Left forelimb (tissue), 1 donor: ENCODE results near the gene HENMT1.
"Not testable (repeated sequence)": the region's sequence is repeated elsewhere in the genome, so short reads cannot be mapped to it uniquely, and the experiment has no call there.

Experiments
- DNase-seq: peaks from one replicate; pipeline ENCODE4 v3.0.0-alpha.2; 2018; ENCODE audit warnings: low spot score

Gene HENMT1

DNA sequence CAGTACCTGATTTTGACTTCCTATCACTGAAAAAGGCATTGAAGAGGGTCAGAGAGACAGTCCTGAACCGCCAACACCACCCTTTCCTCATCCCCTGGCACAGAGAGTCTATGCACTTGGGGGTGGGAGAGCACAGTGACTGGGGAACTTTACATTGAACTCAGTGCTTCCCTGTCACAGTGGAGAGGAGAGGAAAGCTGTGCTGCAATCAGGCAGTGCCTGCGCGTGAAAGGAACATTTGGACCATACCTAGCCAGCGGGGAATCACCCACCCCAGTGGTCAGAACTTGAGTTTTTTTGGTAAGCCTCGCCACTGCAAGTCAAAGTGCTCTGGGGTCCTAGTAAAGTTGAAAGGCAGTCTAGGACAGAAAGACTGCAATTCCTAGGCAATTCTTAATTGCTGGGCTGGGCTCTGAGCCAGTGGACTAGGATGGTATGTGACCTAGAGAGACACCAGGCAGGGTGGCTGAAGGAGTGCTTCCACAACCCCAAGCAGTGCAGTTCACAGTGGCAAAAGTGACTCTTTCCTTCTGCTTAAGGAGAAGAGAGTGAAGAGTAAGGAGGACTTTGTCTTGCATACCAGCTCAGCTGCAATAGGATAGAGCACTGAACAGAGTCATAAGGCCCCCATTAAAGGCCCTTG, 9.4 kb upstream of the HENMT1 start:
- DNase-seq, result no peak

- no peak for DNase-seq
Measured at GRCh38 chr1:108669679-108670078, 8.8 kb upstream of the HENMT1 start.

DNA sequence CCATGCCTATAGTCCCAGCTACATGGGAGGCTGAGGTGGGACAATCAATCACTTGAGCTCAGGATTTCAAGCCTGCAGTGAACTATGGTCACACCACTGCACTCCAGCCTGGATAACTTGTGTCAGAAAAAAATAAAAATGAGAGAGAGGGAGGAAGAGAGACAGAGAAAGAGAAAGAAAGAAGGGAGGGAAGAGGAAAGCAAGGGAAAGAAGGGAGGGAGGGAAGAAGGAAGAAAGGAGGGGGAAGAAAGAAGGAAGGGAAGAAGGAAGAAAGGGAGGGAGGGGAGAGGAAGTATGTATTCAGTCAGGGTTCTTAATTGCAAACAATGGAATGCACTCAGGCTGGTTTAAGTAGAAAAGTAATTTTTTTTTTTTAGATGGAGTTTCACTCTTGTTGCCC, 7.9 kb upstream of the HENMT1 start:
- DNase-seq, result no peak

DNA sequence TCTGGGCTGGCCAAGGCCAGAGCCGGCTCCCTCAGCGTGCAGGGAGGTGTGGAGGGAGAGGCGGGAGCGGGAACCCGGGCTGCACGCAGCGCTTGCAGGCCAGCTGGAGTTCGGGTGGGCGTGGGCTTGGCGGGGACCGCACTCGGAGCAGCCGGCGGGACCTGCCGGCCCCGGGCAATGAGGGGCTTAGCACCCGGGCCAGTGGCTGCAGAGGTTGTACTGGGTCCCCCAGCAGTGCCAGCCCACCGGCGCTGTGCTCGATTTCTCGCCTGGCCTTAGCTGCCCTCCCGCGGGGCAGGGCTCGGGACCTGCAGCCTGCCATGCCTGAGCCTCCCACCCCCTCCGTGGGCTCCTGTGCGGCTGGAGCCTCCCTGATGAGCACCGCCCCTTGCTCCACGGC, 6.5 kb upstream of the HENMT1 start:
- DNase-seq, result not testable (repeated sequence)

DNA sequence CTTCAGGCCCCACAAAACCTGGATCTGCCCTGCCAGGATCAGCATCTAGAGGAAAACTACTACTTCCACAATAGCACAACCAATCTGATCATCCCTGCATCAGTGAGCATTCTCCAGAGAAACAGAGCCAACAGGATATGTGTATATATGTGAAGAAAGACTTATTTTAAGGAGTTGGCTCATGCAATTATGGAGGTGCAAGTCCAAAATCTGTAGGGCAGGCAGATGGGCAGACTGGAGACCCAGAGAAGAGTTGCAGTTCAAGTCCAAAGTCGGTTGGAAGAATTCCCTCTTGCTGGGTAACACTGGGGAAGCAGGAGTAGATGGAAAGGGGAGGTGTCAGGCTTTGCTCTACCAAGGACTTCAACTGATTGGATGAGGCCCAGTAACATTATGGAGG, 4.9 kb upstream of the HENMT1 start:
- DNase-seq, result no peak

DNA sequence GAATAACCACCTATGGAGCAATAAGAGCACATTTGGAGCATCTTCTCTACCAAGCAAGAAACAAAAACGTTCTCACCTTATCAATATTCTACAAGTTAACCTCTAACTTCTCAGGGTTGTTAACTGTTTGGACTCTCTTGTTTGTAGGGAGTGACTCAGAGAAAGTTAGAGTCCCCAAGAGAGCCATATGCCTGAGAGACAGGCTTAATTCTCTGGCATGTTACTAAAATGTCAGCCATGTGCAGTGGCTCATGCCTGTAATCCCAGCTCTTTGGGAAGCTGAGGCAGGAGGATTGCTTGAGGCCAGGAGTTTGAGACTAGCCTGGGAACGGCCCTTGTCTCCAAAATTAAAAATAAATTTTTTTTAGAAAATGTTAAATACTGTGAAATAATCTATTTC, 4.2 kb upstream of the HENMT1 start:
- DNase-seq, result no peak

- no peak for DNase-seq
Measured at GRCh38 chr1:108664481-108664880, 3.6 kb upstream of the HENMT1 start.

DNA sequence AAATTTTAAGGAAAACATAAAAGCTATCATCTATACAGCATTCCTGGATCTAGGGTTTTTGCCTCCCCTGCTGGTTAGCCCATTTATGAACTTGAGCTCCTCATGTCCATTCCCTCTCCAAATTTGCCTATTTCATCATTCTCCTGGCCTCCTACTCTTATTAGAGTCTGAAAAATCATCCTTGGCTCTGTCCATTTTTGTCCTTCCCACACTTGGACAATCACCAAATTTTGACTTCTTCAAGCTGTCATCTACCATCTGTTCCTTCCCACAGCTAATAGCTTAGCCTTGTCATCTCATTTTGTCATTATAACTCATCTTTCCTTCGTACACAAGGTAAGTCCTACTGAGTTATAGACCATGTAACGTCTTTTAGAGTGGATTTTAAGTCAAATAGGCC, 2.2 kb upstream of the HENMT1 start:
- no peak for DNase-seq

DNA sequence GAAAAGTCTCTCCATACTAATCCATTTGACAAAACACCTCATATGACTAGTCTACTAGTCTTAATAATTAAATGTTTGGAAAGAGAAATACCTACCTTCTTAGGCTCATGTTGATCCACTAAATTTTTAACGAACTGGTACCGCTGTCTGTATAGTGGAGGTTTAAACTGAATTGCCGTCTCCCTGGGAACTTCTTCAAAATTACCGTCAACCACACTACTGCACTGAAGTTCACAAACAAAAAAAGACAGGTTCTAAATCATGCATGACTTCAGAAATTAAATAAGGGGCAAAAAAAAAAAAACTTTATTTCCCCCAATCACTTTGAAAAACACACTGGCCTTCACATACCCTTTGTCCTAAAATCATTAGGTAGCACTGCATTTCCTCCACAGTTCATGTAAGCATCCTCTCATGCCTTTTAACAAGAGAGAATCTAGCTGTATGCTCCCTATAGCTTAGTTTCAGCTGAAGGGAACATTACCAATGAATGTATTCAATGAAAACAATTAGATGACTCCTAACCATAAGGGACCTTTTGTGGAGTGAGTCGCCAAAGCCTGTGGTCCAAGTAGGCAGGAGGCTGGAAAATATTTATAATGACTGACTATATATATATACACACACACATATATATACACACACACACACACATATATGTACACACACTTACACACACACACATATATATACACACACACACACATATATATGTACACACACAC, 3.4 kb downstream of the HENMT1 start:
- DNase-seq, result no peak

GRCh38 chr1:108653431-108654105, 7.3 kb downstream of the HENMT1 start:
- DNase-seq, result no peak

DNA sequence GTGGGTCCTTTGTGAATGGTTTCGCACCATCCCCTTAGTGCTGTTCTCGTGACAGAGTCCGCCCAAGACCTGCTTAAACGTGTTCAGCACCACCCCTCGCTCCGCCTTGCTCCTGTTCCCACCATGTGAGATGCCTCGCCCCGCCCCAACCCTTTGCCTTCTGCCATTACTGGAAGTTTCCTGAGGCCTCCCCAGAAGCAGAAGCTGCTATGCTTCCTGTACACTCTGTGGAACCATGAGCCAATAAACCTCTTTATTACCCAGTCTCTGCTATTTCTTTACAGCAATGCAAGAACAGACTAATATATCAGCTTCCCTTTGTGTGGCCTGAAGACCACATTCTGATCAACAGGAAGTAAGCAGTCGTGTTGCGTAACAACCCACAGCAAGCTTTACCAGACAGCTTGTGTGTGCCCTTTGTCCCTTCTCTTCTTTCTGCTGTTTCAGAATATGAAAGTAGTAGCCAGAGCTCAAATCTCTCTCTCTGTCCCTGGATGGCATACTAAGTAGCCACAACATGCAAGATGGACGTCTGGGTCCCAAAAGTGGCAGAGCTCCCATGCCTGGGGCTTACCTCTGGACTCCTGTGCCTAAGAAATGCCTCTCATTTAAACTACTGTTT, 14.1 kb downstream of the HENMT1 start:
- no peak for DNase-seq

DNA sequence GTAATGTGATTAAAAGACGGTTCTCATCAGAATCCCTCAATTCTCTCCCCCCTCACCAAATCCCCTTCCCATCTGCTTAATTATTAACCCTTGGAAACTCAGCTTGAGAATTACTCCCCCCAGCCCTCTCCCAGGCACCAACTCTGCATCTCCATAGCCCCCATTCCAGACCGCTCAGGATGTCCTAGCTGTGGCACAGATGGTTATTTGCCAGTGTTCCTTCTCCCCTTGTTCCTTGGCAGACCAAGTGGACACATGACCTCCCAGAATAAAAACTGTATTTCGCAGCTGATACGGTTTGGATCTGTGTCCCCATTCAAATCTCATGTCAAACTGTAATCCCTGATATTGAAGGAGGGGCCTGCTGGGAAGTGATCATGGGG, 14.6 kb downstream of the HENMT1 start:
- DNase-seq, result no peak

DNA sequence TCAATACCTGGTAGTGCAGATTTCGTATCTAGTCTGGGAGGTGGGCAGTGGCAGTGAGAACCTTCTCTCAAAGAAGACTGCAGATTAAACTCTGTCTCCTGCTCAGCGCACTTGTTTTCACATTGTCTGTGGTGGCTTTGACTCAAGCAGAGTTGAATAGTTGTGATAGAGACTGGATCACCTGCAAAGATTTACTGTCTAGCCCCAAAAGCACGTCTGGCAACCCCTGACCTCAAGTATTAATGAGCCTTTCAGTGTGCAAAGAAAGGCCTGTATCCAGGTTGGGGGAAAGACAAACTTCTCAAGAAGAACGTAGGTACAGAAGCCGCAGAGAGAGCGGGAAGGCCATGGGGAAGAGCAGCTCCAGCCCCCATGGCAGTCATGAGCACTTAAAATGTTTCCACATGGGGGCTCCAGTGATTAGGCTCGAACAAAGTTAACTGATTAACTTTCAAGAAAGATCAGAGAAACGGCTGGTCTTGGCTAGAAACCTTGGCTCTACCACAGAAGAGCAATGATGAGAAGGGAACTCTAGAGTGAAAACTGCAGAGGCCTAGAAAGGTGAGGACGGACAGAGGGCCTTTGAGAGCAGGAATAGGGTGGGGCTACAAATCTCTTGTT, 15.2 kb downstream of the HENMT1 start:
- no peak for DNase-seq

DNA sequence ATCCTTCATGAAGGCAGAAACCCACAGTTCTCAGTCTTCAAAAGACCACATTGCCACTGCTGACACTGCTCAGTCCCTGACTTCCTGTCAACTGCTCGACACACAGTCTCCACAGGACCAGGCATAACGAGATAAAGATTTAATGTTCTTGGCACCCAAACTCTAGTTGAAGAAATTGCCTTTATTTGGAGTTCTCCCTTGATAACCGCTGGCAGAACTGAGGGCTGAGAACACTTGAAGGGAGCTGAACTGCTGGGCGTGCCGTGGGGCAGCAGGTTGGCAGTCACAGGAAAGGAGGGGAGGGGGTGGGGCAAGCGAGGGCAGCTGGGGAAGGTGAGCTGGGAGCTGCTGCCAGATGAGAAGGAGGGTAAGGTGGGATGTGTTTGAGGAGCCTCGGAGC, 15.9 kb downstream of the HENMT1 start:
- DNase-seq, result no peak

GRCh38 chr1:108643492-108644335, 17.2 kb downstream of the HENMT1 start:
- DNase-seq, result no peak

GRCh38 chr1:108640863-108641262, 20.0 kb downstream of the HENMT1 start:
- not testable (repeated sequence) for DNase-seq

DNA sequence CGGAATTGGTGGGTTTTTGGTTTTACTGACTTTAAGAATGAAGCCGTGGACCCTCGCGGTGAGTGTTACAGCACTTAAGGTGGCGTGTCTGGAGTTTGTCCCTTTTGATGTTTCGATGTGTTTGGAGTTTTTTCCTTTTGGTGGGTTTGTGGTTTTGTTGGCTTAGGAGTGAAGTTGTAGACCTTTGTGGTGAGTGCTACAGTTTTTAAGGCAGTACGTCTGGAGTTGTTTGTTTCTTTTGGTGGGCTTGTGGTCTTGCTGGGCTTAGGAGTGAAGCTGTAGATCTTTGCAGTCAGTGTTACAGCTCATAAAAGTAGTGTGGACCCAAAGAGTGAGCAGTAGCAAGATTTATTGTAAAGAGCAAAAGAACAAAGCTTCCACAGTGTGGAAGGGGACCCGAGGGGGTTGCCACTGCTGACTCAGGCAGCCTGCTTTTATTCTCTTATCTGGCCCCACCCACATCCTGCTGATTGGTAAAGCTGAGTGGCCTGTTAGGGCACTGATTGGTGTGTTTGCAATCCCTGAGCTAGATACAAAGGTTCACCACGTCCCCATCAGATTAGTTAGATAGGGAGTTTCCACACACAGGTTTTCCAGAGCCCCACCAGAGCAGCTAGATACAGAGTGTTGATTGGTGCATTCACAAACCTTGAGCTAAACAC, 20.9 kb downstream of the HENMT1 start:
- no peak for DNase-seq

DNA sequence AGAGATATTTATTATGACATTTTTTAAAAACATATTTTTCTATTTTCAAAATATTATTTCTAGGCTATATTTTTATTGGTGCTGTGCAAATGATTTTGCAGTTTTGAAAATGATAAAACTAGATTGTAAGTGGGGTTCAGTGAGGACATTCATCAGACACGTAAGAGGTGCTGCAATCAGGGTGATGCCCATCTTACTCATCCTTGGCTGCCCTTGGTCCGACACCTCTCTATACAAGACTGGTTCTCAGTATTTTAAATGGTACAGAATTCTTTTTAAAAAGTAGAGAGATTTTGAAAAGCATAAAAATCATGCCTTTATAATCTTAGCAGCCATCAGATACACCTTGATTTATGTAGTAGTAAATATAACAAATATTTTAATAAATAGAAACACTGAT, 24.0 kb downstream of the HENMT1 start:
- DNase-seq, result no peak

GRCh38 chr1:108634521-108634920, 26.4 kb downstream of the HENMT1 start:
- no peak for DNase-seq

- no peak for DNase-seq
Measured at GRCh38 chr1:108628665-108629064, 32.2 kb downstream of the HENMT1 start.

DNA sequence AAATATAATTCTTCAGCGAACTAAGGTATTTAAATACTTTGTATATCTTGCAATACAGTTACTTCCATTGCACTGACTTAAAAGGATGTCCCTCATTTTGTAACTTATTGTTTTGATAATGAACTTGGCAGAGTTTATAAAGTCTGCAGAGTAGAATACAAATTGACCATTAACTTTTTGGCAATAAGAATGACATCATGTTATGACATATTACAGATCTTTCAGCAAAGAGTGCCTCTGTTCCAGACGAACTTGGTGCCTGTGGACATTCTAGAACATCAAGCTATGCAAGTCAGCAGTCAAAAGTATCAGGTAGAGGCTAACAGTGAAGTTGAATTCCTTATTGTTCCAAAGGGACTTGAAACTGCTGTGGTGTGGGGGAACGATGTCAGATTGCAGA, 32.9 kb downstream of the HENMT1 start:
- DNase-seq, result no peak
